GM18858 (cell line): ENCODE measurements around the gene GIMAP6.
"Not testable (repeated sequence)": the region's sequence is repeated elsewhere in the genome, so short reads cannot be mapped to it uniquely, and the experiment has no call there.

ENCODE experiments used
- ATAC-seq: cut with Tn5 transposase; IDR thresholded peaks from one replicate; pipeline ENCODE4 v1.9.1; 2021; ENCODE audit not compliant: unreplicated experiment

The GIMAP6 gene

DNA sequence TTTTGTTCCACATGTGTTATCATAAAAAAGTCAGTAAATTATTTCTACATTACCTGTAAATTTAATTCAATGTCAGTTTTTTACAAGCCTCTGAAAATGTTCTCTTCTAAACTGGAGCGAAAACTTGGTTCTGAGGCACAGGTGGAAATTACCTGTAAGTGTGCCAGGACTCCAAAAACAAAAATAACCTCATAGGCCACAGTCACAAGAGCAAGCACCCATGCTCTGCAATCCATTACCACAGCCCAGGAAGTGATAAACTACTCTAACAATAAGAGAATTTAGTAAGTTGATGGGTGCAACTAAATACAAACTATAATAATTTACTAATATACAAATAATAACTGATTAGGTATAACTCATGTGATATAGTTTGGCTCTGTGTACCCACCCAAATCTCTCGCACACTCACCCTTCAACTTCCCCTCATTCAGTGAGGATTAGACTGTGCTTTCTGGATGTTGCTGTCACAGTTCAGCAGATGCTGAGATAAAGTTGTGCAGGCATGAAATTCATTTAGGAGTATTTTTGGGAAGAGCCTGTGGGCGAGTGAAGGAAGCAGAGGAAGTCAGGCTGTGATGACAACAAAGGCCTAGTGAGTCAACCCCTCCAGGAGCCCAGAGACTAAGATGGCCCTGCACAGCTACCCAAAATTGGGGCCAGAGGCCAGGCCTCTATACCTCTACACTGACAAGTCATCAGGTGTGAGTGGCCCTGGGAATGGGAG lies 16.3 kb upstream of the GIMAP6 start:
- no peak for ATAC-seq

GRCh38 chr7:150645259-150646020 lies 13.3 kb upstream of the GIMAP6 start:
- ATAC-seq, result no peak

- ATAC-seq, result no peak
Observed at GRCh38 chr7:150642926-150643325, 10.7 kb upstream of the GIMAP6 start.

- ATAC-seq, result no peak
Observed at GRCh38 chr7:150641854-150642253, 9.7 kb upstream of the GIMAP6 start.

DNA sequence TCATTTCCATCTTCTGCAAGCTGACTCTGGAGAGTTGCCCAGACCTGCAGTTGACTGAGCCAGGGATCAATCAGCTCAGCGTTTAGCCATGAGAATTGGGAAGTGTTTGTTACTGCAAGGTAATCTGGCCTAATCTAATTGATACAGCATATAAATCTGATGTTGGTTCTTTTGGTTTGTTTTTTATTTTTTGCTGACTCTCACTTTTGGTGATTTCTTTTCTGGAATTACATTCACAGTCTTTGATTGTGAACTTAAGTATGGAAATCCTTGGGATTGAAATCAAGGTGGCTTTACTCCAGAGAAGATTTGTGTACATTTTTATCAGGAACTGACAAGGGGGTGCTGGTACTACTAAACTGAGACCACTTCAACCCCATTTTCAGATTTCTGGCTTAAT lies 1.7 kb upstream of the GIMAP6 start:
- no peak for ATAC-seq

- ATAC-seq, result no peak
Observed at GRCh38 chr7:150631084-150631826, 930 bp downstream of the GIMAP6 start.

DNA sequence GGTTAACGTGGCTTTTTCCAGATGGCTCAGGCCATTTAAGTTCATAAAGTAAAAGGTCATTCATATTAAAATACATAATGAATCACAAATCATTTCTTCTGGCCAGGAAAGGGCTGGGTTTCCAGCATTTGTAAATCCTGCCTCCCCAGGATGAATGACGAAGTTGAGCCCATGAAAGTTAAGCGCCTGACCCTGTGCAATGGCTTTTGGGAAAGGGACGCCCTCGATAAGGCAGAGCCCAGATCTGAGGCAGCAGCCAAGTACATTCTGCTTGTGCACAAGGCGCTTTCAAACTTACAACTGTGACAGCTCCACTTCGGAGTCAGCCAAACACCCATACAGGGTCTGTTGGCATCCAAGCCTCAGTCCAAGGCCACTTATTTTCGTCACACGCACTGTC lies 2.8 kb downstream of the GIMAP6 start:
- ATAC-seq, result no peak

DNA sequence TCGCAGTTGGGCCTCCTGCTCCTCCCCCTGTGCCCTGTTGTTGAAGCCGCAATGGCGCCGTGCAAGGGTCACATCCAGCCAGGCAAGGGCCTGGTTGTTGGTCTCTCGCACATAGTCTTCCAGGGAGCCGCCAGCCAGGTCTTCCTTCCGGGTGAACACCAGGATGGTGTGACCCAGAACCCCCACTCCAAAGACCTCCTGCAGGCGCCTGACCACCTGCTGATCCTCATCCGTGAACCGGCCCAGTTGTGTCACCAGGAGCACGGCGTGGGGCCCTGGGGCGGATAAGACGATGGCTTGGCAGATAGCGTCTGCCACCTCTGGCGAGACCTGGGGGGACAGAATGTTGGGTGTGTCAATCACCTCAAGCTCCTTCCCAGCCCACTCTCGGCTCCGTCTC lies 4.2 kb downstream of the GIMAP6 start:
- no peak for ATAC-seq

DNA sequence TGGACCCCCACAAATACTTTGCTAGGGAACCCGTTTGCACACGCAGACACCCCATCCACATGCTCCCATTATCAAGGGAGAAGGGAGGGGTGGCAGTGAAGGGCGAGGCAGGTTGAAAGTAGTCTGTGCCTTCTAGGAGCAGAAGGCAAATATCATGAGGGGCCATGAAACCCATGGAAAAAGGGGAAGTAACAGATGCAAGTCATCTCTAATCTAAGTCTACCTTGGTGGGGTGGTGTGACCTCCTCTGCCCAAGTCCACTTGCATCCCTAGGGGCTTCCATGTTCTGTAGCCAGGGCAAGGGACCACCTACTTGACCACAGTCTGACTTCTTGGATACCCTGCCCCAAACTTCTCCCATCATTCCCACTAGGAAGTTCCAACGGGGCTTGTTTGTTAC lies 5.5 kb downstream of the GIMAP6 start:
- no peak for ATAC-seq

DNA sequence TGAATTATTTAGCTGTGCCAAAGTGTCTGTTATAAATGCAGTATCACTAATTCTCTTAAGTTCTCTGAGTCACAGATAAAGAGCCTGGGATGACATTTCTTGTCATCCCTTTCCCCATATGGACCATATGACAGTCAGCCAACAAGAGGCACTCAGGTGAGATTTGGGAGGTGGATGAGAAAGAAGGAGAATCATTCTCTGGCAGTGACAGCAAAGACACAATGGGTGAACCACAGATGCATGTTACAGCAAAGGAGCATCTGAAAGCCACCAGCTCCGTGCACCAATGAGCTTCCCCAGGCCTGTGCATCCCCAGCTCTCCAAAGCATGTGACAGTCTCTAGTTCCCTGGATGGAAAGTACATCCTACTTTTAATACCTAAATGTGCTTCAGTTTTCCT lies 10.8 kb downstream of the GIMAP6 start:
- no peak for ATAC-seq

DNA sequence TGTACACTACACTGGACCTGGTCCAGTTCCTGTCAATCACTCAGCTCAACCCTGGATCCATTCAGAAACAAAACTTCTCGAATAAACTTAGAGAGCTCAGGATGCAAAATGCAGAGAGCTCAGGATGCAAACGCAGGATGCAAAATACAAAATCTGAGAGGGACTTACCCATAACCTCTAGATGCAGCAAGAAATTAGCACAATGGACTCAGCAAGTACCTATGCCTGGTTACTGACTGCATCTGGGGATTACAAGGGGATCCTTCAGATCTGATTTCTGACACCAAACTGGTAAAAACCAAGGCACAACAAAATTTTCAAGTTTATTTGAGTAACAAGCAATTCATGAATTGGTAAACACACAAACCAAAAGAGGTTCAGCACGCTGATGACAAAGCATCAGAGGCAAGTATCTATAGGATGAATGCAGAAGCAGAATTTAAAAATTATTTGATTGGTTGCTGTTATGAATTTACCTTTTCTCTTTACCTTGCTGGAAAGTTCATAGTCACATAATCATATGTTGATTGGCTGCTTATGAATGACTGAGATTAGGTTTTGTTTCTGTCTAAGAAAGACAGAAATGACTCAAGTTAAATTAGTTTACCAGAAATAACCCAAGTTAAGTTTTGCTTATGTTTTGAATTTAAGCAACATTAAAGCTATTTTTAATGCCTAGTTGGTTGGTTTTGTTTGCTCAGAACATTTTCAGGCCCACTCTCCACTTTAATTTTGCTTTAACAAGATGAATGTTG lies 11.4 kb downstream of the GIMAP6 start:
- no peak for ATAC-seq

DNA sequence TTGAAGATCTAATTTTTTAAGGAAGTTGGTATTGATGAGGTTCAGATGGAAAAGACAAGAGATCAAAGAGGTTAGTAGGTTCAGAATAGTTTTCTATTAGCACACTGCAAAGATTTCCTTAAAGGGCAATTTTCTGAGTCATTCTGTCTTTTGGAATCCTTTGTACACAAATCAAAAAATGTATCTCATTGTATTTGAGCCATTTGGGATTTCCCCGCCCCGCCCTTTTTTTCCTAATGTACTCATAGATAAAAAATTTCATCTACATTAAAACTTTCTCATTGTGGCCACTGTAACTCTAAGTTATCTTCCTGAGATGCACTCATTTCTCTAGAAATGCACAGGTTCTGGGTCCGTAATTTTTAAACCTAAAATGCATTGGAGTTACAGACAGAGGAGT lies 12.1 kb downstream of the GIMAP6 start:
- no peak for ATAC-seq

- not testable (repeated sequence) for ATAC-seq
Observed at GRCh38 chr7:150615221-150615755, 16.9 kb downstream of the GIMAP6 start.

GRCh38 chr7:150614426-150614825 lies 17.8 kb downstream of the GIMAP6 start:
- ATAC-seq, result not testable (repeated sequence)

DNA sequence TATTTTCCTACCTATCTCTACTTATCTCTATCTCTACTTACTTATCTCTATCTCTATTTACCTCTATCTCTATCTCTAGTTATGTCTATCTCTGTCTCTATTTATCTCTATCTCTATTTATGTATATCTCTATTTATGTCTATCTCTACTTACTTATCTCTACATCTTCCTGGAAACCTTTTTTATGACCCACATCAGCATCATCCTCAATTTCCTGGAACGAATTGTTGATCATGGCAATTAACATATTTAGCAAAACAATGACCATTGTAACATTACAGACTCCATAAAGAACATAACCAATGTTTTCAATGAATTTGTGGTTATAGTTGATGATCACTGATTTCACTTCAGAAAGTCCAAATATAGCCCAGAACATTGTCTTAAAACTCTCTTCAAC lies 18.3 kb downstream of the GIMAP6 start:
- ATAC-seq, result no peak

DNA sequence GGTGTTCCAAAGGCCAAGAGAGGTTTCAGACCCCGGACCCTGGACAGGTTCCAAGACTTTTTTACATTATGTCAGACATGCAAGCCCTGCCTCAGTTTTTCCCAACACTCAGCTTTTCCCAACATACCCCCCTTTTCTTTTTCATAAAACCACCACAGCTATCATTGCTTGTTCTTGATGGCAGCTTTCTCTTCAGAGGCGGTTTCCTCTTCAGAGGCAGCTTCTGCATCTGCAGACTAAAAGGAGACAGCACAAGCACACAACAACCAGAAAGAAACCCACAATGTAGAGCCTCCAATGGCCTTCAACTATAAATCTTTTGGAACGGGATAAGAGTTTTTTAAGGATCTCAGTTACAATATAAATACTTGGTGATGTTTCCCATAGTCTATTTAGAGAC lies 19.3 kb downstream of the GIMAP6 start:
- no peak for ATAC-seq

DNA sequence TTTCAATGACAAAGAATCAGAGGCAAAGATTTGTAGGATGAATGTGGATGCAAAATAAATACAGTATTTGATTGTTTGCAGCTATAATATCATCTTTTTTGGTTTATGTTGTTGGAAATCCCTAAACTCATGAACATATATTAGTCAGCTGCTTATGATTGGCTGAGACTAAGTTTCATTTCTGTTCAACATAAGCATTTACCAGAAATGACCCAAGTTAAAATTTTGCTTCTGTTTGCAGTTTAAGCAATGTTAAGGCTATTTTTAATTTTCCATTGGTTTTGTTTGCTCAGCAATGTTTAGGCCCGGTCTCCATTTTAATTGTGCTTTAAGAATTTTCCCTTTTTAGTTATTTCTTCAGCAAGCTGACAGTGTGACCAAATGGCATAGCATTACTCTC lies 22.0 kb downstream of the GIMAP6 start:
- ATAC-seq, result no peak

DNA sequence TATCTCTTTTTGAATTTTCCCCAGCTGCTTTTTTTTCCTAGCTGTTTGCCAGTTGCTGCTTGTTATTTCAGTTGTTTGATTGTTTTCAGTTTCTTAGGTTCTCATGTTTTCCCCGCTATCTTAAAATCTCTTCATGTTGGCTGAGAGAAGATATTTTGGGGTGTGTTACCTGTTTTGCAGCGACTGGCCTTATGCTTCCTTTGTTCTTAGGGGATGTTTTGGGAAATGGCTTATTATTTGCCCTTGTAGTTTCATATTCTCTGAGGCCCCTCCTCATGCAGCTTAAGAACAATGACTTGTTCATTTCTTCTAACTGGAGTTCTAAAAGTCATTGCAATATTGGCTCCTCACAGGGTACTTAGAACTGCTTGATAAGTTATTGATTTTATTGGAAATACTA lies 28.6 kb downstream of the GIMAP6 start:
- ATAC-seq, result not testable (repeated sequence)

- ATAC-seq, result no peak
Observed at GRCh38 chr7:150595361-150595760, 36.8 kb downstream of the GIMAP6 start.

DNA sequence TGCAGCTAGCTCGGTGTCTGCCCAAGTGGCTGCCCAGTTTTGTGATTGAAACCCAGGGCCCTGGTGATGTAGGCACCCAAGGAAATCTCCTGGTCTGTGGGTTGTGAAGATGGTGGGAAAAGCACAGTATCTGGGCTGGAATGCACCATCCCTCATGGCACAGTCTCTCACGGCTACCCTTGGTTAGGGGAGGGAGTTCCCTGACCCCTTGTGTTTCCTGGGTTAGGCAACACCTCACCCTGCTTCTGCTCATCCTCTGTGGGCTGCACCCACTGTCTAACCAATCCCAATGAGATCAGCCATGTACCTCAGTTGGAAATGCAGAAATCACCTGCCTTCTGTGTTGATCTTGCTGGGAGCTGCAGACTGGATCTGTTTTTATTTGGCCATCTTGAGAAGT lies 37.4 kb downstream of the GIMAP6 start:
- ATAC-seq, result no peak

DNA sequence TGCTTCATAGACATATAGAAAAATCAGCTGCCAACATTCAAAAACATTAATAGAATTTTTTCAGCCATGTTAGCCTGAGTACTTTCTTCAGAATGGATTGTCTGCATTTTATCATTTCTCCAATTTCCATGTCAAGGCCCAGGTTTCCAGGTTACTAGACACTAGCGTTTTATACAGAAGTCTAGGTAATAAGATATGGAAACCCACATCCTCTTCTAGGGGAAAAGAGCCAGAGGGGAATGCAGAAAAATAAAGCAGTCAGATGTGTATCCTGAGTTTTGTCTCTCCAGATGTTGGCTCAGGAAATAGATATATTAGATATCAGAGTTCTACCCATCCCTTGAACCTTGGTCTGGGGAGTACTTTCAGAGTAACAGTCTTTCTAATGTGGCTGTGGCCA lies 44.6 kb downstream of the GIMAP6 start:
- ATAC-seq, result no peak
